Measurements from ENCODE around the gene LCP2. TPM values are rescaled to one million over a fixed set of nuclear protein-coding genes. Genes with fewer than 3 reads are reported as not detected.

The LCP2 gene
- total and polyA plus RNA-seq, 2 donors from 2014 or later = 4.6 to 48.8 TPM

- no peaks in the 10 kb centered on the region for H3K27me3 ChIP-seq (ENCODE audit: control insufficient read depth, insufficient read depth, low read length)
- peaks cover 0 to 2% (median 0%) of the 10 kb centered on the region in 3 donors for H3K9me3 ChIP-seq (ENCODE audit: control insufficient read depth in 2 of 3, insufficient read depth in 1 of 3, low read length in 3 of 3)
- intact Hi-C loops (cut with DNase I) = no loop called here
- H3K4me3 ChIP-seq (ENCODE audit: low read length in 3 of 3) = no peak overlapping the region
- no peaks in the 10 kb centered on the region for H3K36me3 ChIP-seq (ENCODE audit: control insufficient read depth in 2 of 3, insufficient read depth in 3 of 3, low read length in 3 of 3)
- TF ChIP-seq CTCF (IDR thresholded peaks at IDR 0.05; ENCODE audit: borderline replicate concordance, extremely low read depth, insufficient read depth) = no peak
- H3K4me1 ChIP-seq (ENCODE audit: control insufficient read depth in 2 of 3, insufficient read depth in 2 of 3, low read depth in 1 of 3, low read length in 3 of 3) = peaks cover 0 to 14% (median 0%) of the 10 kb centered on the region in 3 donors
- no peak overlapping the region for H3K9ac ChIP-seq (ENCODE audit: low read length in 3 of 3)
- DNase-seq (no peak), FAIRE-seq (no peak)
- H3K27ac ChIP-seq (ENCODE audit: low read depth in 2 of 2, low read length in 2 of 2) = no peak overlapping the region
Measured at GRCh38 chr5:170280011-170280493, 17.5 kb downstream of the LCP2 start.

GRCh38 chr5:170279459-170279817 lies 18.1 kb downstream of the LCP2 start:
- H3K9ac ChIP-seq (ENCODE audit: low read length in 3 of 3) = no peak overlapping the region
- no peaks in the 10 kb centered on the region for H3K36me3 ChIP-seq (ENCODE audit: control insufficient read depth in 2 of 3, insufficient read depth in 3 of 3, low read length in 3 of 3)
- H3K4me3 ChIP-seq (ENCODE audit: low read length in 3 of 3) = no peak overlapping the region
- intact Hi-C loops (cut with DNase I) = no loop called here
- no peaks in the 10 kb centered on the region for H3K27me3 ChIP-seq (ENCODE audit: control insufficient read depth, insufficient read depth, low read length)
- TF ChIP-seq CTCF (IDR thresholded peaks at IDR 0.05; ENCODE audit: borderline replicate concordance, extremely low read depth, insufficient read depth) = no peak
- H3K27ac ChIP-seq (ENCODE audit: low read depth in 2 of 2, low read length in 2 of 2) = no peak overlapping the region
- H3K9me3 ChIP-seq (ENCODE audit: control insufficient read depth in 2 of 3, insufficient read depth in 1 of 3, low read length in 3 of 3) = peaks cover 0 to 1% (median 0%) of the 10 kb centered on the region in 3 donors
- H3K4me1 ChIP-seq (ENCODE audit: control insufficient read depth in 2 of 3, insufficient read depth in 2 of 3, low read depth in 1 of 3, low read length in 3 of 3) = peaks cover 0 to 14% (median 0%) of the 10 kb centered on the region in 3 donors
- FAIRE-seq (no peak), DNase-seq (no peak)

- Histone ChIP-seq H3K4me3 (ENCODE audit: low read length in 3 of 3) (no peak overlapping the region), H3K9ac (ENCODE audit: low read length in 3 of 3) (no peak overlapping the region), H3K27me3 (ENCODE audit: control insufficient read depth, insufficient read depth, low read length) (no peaks in the 10 kb centered on the region), H3K4me1 (ENCODE audit: control insufficient read depth in 2 of 3, insufficient read depth in 2 of 3, low read depth in 1 of 3, low read length in 3 of 3) (peaks cover 0 to 16% (median 0%) of the 10 kb centered on the region in 3 donors), H3K27ac (ENCODE audit: low read depth in 2 of 2, low read length in 2 of 2) (no peak overlapping the region), H3K36me3 (ENCODE audit: control insufficient read depth in 2 of 3, insufficient read depth in 3 of 3, low read length in 3 of 3) (no peaks in the 10 kb centered on the region), H3K9me3 (ENCODE audit: control insufficient read depth in 2 of 3, insufficient read depth in 1 of 3, low read length in 3 of 3) (no peaks in the 10 kb centered on the region)
- intact Hi-C loops (cut with DNase I) = no loop called here
- TF ChIP-seq CTCF (IDR thresholded peaks at IDR 0.05; ENCODE audit: borderline replicate concordance, extremely low read depth, insufficient read depth) = no peak
- FAIRE-seq = no peak
- peak in 1 of 5 donors; percentile 85 for DNase-seq
Measured at GRCh38 chr5:170278611-170279458, 18.7 kb downstream of the LCP2 start.

Data from kidney (tissue), 14 donors.